K562 (cell line): ENCODE data around the gene C2CD2. TPM values are rescaled to one million over a fixed set of nuclear protein-coding genes. Genes with fewer than 3 reads are reported as not detected.

Experiments
- ATAC-seq: fragments of 200-7000 bp; cut with Tn5 transposase; 3 replicates; pipeline ENCODE4 v1.9.1; 2020; ENCODE audit warnings: moderate library complexity
- BruUV-seq: library from RNA; stranded (reverse); fragments of 400-500 nt; replicated peaks from 2 replicates; lab custom pipeline; 2021; lab: Mats Ljungman, UMichigan
- CTCF ChIA-PET: fragments of 300-600 bp; formaldehyde crosslinking; extraction: SDS; loops from one replicate; lab custom pipeline; 2021; ENCODE audit warnings: low intra/inter-chr PET ratio; lab: Yijun Ruan, JAX
- POLR2A ChIA-PET: fragments of 300-600, 350-650 bp; sonication (Branson Sonifier 250); formaldehyde crosslinking; extraction: SDS; loops from one replicate; lab custom pipeline; 2021; ENCODE audit warnings: antibody characterized with exemption, inconsistent platforms; lab: Yijun Ruan, JAX
- DNase-seq, 4 experiments: peaks; one replicate each; pipeline versions ENCODE4 v3.0.0 to v3.0.0-alpha.2; 2011 to 2018; ENCODE audit warnings: low spot score in 3 of 4, mixed read lengths in 3 of 4; ENCODE audit errors: extremely low read depth in 1 of 4
- FAIRE-seq: peaks from 2 replicates; lab custom pipeline; 2011; peaks lifted over from hg19 to GRCh38; lab: Jason Lieb, UNC
- H2AFZ ChIP-seq: 2 replicates; pipeline ENCODE4 v1.6.0; 2011; ENCODE audit warnings: low read depth, low read length, control low read depth, inconsistent platforms
- H3K27ac ChIP-seq: fragments of 200-600 bp; 3 replicates; pipeline ENCODE4 v1.8.0; 2011; ENCODE audit warnings: low read depth, mild to moderate bottlenecking, control low read depth, inconsistent platforms, low read length, moderate library complexity, mixed read lengths; ENCODE audit errors: extremely low read depth
- H3K27me3 ChIP-seq, 2 experiments: fragments of 300-600 bp in 1 of 2; 2 replicates in 1 of 2; 3 replicates in 1 of 2; pipeline versions ENCODE4 v1.6.0 to v1.8.0; 2011; ENCODE audit warnings: inconsistent platforms in 2 of 2, low read length in 2 of 2, mild to moderate bottlenecking in 1 of 2, mixed read lengths in 1 of 2, moderate library complexity in 1 of 2; ENCODE audit not compliant: control insufficient read depth in 2 of 2, insufficient read depth in 2 of 2
- H3K36me3 ChIP-seq: fragments of 300-600 bp; 3 replicates; pipeline ENCODE4 v1.8.0; 2011; ENCODE audit warnings: mild to moderate bottlenecking, low read length, inconsistent platforms; ENCODE audit not compliant: control insufficient read depth, insufficient read depth
- H3K4me1 ChIP-seq, 2 experiments: fragments of 200-600 bp in 1 of 2; replicated peaks in 1 of 2; 2 replicates in 1 of 2; 3 replicates in 1 of 2; pipeline versions ENCODE4 v1.5.1 to v1.8.0; 2011; ENCODE audit warnings: inconsistent platforms in 2 of 2, low read length in 2 of 2, mild to moderate bottlenecking in 1 of 2, mixed read lengths in 1 of 2, moderate library complexity in 1 of 2; ENCODE audit not compliant: control insufficient read depth in 2 of 2, insufficient read depth in 2 of 2
- H3K4me2 ChIP-seq: 2 replicates; pipeline ENCODE4 v1.6.1; 2011; ENCODE audit warnings: low read length, control low read depth, inconsistent platforms, mixed read lengths; ENCODE audit not compliant: insufficient read depth
- H3K4me3 ChIP-seq: fragments of 200-600 bp; sonication (generic), shearing (Covaris generic); 2 replicates; pipeline ENCODE4 v1.5.1; 2016; ENCODE audit warnings: control low read depth, inconsistent platforms
- H3K79me2 ChIP-seq: fragments of 200-600 bp; 3 replicates; pipeline ENCODE4 v1.8.0; 2011; ENCODE audit warnings: low read length, inconsistent platforms; ENCODE audit not compliant: control insufficient read depth, insufficient read depth
- H3K9ac ChIP-seq, 2 experiments: 2 replicates each; pipeline versions ENCODE4 v1.6.0 to v1.6.1; 2011; ENCODE audit warnings: low read depth in 2 of 2, low read length in 2 of 2, control low read depth in 1 of 2, inconsistent platforms in 1 of 2, mild to moderate bottlenecking in 1 of 2, mixed read lengths in 1 of 2; ENCODE audit not compliant: insufficient read depth in 1 of 2
- H3K9me1 ChIP-seq: one replicate; pipeline ENCODE4 v1.6.0; 2011; ENCODE audit warnings: inconsistent platforms, mild to moderate bottlenecking, low read length, moderate library complexity; ENCODE audit not compliant: control insufficient read depth, insufficient read depth
- H3K9me3 ChIP-seq: replicated peaks from 2 replicates; pipeline ENCODE4 v1.5.1; 2011; ENCODE audit warnings: low read depth, low read length, inconsistent platforms; ENCODE audit not compliant: control insufficient read depth, insufficient read depth
- H4K20me1 ChIP-seq: replicated peaks from 2 replicates; pipeline ENCODE4 v1.6.1; 2011; ENCODE audit warnings: low read length, inconsistent platforms, mixed read lengths; ENCODE audit not compliant: control insufficient read depth, insufficient read depth
- FOXK2 ChIP-seq, 2 experiments: fragments of 450-650 bp; IDR thresholded peaks in 1 of 2; conservative IDR thresholded peaks in 1 of 2; 2 replicates each; pipeline ENCODE4 v1.6.1; 2016; ENCODE audit warnings: low read depth in 2 of 2, mild to moderate bottlenecking in 1 of 2
- LARP7 ChIP-seq: fragments of 450-650 bp; IDR thresholded peaks from 2 replicates; pipeline ENCODE4 v1.6.1; 2016
- MAFK ChIP-seq: IDR thresholded peaks from 2 replicates; pipeline ENCODE4 v1.6.1; 2011; ENCODE audit warnings: low read length, improper control_type of control experiment
- MXI1 ChIP-seq: IDR thresholded peaks from 2 replicates; pipeline ENCODE4 v1.6.1; 2011; ENCODE audit warnings: low read depth, mild to moderate bottlenecking, improper control_type of control experiment, low read length
- NCOR1 ChIP-seq: fragments of 450-650 bp; IDR thresholded peaks from 2 replicates; pipeline ENCODE4 v1.6.1; 2016; ENCODE audit warnings: mild to moderate bottlenecking, moderate library complexity
- RBM22 ChIP-seq: fragments of 200-400 bp; formaldehyde crosslinking; IDR thresholded peaks from 2 replicates; pipeline ENCODE4 v1.6.1; 2018; ENCODE audit warnings: low read length, low read depth; ENCODE audit not compliant: poor library complexity, severe bottlenecking
- RHOXF2B ChIP-seq: fragments of 250-450 bp; sonication (Bioruptor Pico); conservative IDR thresholded peaks from 2 replicates; pipeline ENCODE4 v1.5.1; 2021
- SIN3B ChIP-seq: fragments of 450-650 bp; IDR thresholded peaks from 2 replicates; pipeline ENCODE4 v1.6.1; 2017; ENCODE audit warnings: low read depth, mild to moderate bottlenecking, moderate library complexity
- SMAD4 ChIP-seq: fragments of 250-450 bp; sonication (Bioruptor Pico); conservative IDR thresholded peaks from 2 replicates; pipeline ENCODE4 v1.8.0; 2021; ENCODE audit warnings: inconsistent platforms, mild to moderate bottlenecking, moderate library complexity
- SREBF1 ChIP-seq: fragments of 150-350 bp; IDR thresholded peaks from 2 replicates; pipeline ENCODE4 v1.6.1; 2014; ENCODE audit warnings: antibody characterized with exemption, low read depth, low read length, borderline replicate concordance
- STAT5A ChIP-seq: IDR thresholded peaks from 2 replicates; pipeline ENCODE4 v1.6.1; 2012; ENCODE audit warnings: low read length, inconsistent platforms, borderline replicate concordance
- WGBS: fragments of 100-300 bp; shearing (Covaris generic); methylation state at CpG from one replicate; pipeline ENCODE4 v1.1.6; 2016; ENCODE audit warnings: low coverage, mixed read lengths; ENCODE audit not compliant: insufficient coverage; ENCODE audit errors: missing lambda C conversion rate; 5-methylcytosine and 5-hydroxymethylcytosine counted together
- in situ Hi-C: fragments of 300-500 bp; cut with MboI; formaldehyde crosslinking; loops from 4 replicates; pipeline ENCODE4 v1.15.0; 2018; ENCODE audit warnings: inconsistent platforms, mixed read lengths
- intact Hi-C: fragments of 100-400 bp; cut with micrococcal nuclease; formaldehyde crosslinking; loops from 2 replicates; pipeline ENCODE4 v1.14.2; 2022
- polyA plus RNA-seq, 8 experiments: library from polyadenylated mRNA; depleted of rRNA in 4 of 8; stranded (reverse) in 5 of 8; unstranded in 3 of 8; fragments of >200 nt; fragmentation: Nextera tagmentation in 2 of 8; fragmentation: Illumina TruSeq in 1 of 8; extraction: Ambion mirVana in 2 of 8; extraction: Trizol in 1 of 8; gene quantifications; 2 replicates each; pipeline versions ENCODE4 v1.2.1 to v1.2.3, GENCODE V29; 2011 to 2014; ENCODE audit warnings: inconsistent platforms in 1 of 8, missing spikeins in 1 of 8
- total RNA-seq, 7 experiments: library from RNA; depleted of rRNA in 6 of 7; stranded (reverse); fragments of >200 nt in 6 of 7; fragmentation: Illumina TruSeq in 2 of 7; extraction: Trizol in 2 of 7; gene quantifications; 2 replicates each; pipeline versions ENCODE4 v1.2.1 to v1.2.3, GENCODE V29; 2011 to 2021; ENCODE audit warnings: low replicate concordance in 1 of 7
- TF ChIP-seq, protein P1 (sequence below): fragments of 450-650 bp; formaldehyde crosslinking; IDR thresholded peaks from 2 replicates; pipeline ENCODE4 v1.4.0; 2020; ENCODE audit warnings: mild to moderate bottlenecking, moderate library complexity
- TF ChIP-seq, protein P2 (sequence below): fragments of 450-650 bp; conservative IDR thresholded peaks from 2 replicates; pipeline ENCODE4 v1.6.1; 2016; ENCODE audit warnings: missing genetic modification characterization, low read depth, mild to moderate bottlenecking, control low read depth, missing compliant biosample characterization
- TF ChIP-seq, protein P3 (sequence below): fragments of 250-450 bp; sonication (Bioruptor Pico); IDR thresholded peaks from 2 replicates; pipeline ENCODE4 v1.8.0; 2021; ENCODE audit warnings: moderate library complexity, mild to moderate bottlenecking, inconsistent platforms
- TF ChIP-seq, protein P4 (sequence below): fragments of 450-650 bp; IDR thresholded peaks from 2 replicates; pipeline ENCODE4 v1.6.1; 2016; ENCODE audit warnings: antibody characterized with exemption
- TF ChIP-seq, protein P5 (sequence below): fragments of 450-650 bp; formaldehyde crosslinking; conservative IDR thresholded peaks from 2 replicates; pipeline ENCODE4 v1.4.0; 2022; ENCODE audit warnings: mild to moderate bottlenecking, missing genetic modification characterization

Gene C2CD2
- total and polyA plus RNA-seq, 9 of the 15 experiments (the other 6 are each of a cell fraction or from before 2014, with no cell fraction given) = 1.3 to 21.6 (median 12.1) TPM

DNA sequence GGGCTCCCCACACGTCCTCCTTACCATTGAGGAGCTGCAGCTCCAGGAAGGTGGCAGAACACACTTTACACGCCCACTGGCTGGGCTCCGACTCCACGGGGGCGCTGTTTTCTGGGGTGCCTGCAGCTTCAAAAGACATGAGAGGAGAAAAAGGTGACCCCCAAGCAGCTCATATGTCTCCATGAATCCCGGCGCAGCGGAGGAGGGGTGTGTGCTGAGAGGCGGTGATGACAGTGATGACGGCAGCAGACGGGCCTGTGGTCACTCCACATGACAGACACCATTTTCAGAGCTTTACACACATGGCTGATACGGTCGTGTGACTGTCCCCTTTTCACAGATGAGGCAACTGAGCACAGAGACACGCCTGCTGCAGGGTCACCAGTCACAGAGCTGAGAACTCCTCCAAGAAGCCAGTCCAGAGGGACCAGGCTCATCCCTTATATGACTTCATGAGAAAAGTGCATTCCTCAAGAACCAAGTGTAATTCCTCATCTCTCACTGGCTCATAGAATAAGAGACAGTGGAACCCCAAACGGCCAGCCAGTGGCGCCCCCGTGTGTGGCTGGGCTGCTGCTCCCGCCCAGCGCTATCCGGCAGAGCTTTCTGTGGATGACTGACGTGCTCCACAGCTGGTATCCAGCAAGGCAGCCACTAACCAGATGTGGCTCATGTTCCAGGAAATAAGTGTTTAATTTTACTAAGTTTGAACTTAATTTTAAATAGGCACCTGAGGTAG is 106.6 kb downstream of the C2CD2 start:
- CTCF ChIA-PET = interaction anchor here (1.0 to 1.6 kb wide), 2 partner anchors 30 to 235 kb away, joined by 3 read pairs; no protein-coding TSS in a partner anchor
- Histone ChIP-seq H3K27ac (peak overlapping the region; percentile 16; the same call in 1 of the 3 replicates), H3K79me2 (no peaks in the 10 kb centered on the region), H3K4me2 (peak overlapping the region; percentile 17; the same call in 1 of the 2 replicates), H3K9me1 (no peaks in the 10 kb centered on the region), H3K27me3 (no peaks in the 10 kb centered on the region), H2AFZ (peak overlapping the region; percentile 82), H3K4me3 (no peak overlapping the region), H3K9ac (peak overlapping the region in 1 of 2 experiments; percentile 7; a peak in 1 of 4 replicates), H4K20me1 (no peaks in the 10 kb centered on the region), H3K9me3 (no peaks in the 10 kb centered on the region), H3K4me1 (peaks cover 14 to 31% of the 10 kb centered on the region in 2 experiments; a peak in 4 of 5 replicates), H3K36me3 (peaks cover 37% of the 10 kb centered on the region; the same call in 2 of the 3 replicates)
- no TSS peak for BruUV-seq
- in situ Hi-C loops (no loop called here), intact Hi-C loops (loop anchor here (2.0 kb wide), 1 partner anchor 30 kb away; no protein-coding TSS in a partner anchor)
- FAIRE-seq (peak; percentile 67), ATAC-seq (peak; percentile 93), DNase-seq (peak; percentile 63 to 66 (median 64))
- 71% methylated on average over 20 of the region's 21 CpGs for WGBS
- POLR2A ChIA-PET = interaction anchor here (0.7 to 1.3 kb wide), 7 partner anchors 9 to 534 kb away, joined by 3 to 4 read pairs (median 3); partner anchors contain the start of gene PRDM15
- TF ChIP-seq RHOXF2B (CRISPR knock-in tag) = no peak
- no peak for TF ChIP-seq RBM22
- TF ChIP-seq, protein P1, sequence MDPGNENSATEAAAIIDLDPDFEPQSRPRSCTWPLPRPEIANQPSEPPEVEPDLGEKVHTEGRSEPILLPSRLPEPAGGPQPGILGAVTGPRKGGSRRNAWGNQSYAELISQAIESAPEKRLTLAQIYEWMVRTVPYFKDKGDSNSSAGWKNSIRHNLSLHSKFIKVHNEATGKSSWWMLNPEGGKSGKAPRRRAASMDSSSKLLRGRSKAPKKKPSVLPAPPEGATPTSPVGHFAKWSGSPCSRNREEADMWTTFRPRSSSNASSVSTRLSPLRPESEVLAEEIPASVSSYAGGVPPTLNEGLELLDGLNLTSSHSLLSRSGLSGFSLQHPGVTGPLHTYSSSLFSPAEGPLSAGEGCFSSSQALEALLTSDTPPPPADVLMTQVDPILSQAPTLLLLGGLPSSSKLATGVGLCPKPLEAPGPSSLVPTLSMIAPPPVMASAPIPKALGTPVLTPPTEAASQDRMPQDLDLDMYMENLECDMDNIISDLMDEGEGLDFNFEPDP (CRISPR knock-in tag) = no peak
- TF ChIP-seq, protein P2, sequence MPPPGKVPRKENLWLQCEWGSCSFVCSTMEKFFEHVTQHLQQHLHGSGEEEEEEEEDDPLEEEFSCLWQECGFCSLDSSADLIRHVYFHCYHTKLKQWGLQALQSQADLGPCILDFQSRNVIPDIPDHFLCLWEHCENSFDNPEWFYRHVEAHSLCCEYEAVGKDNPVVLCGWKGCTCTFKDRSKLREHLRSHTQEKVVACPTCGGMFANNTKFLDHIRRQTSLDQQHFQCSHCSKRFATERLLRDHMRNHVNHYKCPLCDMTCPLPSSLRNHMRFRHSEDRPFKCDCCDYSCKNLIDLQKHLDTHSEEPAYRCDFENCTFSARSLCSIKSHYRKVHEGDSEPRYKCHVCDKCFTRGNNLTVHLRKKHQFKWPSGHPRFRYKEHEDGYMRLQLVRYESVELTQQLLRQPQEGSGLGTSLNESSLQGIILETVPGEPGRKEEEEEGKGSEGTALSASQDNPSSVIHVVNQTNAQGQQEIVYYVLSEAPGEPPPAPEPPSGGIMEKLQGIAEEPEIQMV (tag) = no peak
- TF ChIP-seq, protein P3, sequence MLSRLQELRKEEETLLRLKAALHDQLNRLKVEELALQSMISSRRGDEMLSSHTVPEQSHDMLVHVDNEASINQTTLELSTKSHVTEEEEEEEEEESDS (CRISPR knock-in tag) = no peak
- TF ChIP-seq, protein P4, sequence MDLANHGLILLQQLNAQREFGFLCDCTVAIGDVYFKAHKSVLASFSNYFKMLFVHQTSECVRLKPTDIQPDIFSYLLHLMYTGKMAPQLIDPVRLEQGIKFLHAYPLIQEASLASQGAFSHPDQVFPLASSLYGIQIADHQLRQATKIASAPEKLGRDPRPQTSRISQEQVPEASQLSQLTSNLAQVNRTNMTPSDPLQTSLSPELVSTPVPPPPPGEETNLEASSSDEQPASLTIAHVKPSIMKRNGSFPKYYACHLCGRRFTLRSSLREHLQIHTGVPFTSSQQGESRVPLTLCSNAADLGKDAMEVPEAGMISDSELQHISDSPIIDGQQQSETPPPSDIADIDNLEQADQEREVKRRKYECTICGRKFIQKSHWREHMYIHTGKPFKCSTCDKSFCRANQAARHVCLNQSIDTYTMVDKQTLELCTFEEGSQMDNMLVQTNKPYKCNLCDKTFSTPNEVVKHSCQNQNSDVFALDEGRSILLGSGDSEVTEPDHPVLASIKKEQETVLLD = no peak
- no peak for TF ChIP-seq MAFK
- TF ChIP-seq NCOR1 = no peak
- TF ChIP-seq SMAD4 (CRISPR knock-in tag) = peak; percentile 56
- no peak for TF ChIP-seq LARP7
- no peak for TF ChIP-seq FOXK2 (conservative IDR thresholded peaks at IDR 0.05 in 1 of 2, IDR thresholded peaks at IDR 0.05 in 1 of 2; ENCODE audit: low read depth in 2 of 2)
- TF ChIP-seq, protein P5, sequence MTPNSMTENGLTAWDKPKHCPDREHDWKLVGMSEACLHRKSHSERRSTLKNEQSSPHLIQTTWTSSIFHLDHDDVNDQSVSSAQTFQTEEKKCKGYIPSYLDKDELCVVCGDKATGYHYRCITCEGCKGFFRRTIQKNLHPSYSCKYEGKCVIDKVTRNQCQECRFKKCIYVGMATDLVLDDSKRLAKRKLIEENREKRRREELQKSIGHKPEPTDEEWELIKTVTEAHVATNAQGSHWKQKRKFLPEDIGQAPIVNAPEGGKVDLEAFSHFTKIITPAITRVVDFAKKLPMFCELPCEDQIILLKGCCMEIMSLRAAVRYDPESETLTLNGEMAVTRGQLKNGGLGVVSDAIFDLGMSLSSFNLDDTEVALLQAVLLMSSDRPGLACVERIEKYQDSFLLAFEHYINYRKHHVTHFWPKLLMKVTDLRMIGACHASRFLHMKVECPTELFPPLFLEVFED (CRISPR knock-in tag) = no peak
- TF ChIP-seq STAT5A = no peak
- TF ChIP-seq SIN3B = no peak
- TF ChIP-seq SREBF1 = no peak
- TF ChIP-seq MXI1 = no peak
